Activated T-cell treated with anti-CD3 and anti-CD28 coated beads for 1 hour (primary cell): ENCODE measurements around the gene USP30.
A peak's percentile ranks its signal among the peaks of the same experiment; 100 is the strongest.

Experiments
- DNase-seq: peaks from one replicate; pipeline ENCODE4 v3.0.0-alpha.2; 2020; ENCODE audit warnings: low read depth

USP30 gene

DNA sequence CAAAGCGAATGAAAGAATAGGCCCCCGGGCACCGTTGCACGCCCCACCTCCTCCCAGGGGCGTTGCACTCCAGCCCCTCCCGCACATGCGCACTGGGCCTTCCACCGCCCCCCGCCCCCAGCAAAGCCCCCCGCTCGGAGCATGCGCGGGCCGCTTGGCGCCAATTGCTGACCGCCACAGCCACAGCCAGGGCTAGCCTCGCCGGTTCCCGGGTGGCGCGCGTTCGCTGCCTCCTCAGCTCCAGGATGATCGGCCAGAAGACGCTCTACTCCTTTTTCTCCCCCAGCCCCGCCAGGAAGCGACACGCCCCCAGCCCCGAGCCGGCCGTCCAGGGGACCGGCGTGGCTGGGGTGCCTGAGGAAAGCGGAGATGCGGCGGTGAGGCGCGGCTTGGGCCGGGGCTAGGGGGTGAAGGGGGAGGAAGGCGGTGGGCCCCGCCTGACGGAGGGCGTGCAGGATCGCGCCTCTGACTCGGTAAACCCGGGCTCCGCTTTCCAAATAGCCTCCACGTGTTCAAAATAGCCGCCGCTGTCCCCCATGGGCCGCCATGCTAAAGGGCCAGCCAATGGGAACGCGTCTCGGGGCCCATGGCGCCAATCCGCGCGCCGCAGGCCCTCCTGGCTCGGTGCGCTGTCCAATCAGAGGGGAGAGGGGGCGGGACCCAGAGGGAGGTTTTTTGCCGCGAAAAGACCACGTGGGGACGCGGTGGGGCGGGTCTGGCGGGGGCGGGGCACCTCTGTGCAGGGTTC, 45.2 kb downstream of the USP30 start, which contains the start of gene UNG:
UNG (plus strand) TSS at position 163 of the 748 bp plus-strand sequence; CDS start at position 246, 83 bp downstream.
- DNase-seq = peak; percentile 96

DNA sequence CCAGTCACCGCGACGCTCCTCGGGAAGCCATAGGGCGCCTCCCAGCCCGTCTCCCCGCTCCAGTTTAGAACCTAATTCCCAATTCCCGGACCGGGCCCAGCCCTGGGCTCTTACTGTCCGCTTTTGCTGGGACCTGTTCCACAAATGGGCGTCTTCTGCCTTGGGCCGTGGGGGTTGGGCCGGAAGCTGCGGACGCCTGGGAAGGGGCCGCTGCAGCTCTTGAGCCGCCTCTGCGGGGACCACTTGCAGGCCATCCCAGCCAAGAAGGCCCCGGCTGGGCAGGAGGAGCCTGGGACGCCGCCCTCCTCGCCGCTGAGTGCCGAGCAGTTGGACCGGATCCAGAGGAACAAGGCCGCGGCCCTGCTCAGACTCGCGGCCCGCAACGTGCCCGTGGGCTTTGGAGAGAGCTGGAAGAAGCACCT, 45.8 kb downstream of the USP30 start:
- no peak for DNase-seq

DNA sequence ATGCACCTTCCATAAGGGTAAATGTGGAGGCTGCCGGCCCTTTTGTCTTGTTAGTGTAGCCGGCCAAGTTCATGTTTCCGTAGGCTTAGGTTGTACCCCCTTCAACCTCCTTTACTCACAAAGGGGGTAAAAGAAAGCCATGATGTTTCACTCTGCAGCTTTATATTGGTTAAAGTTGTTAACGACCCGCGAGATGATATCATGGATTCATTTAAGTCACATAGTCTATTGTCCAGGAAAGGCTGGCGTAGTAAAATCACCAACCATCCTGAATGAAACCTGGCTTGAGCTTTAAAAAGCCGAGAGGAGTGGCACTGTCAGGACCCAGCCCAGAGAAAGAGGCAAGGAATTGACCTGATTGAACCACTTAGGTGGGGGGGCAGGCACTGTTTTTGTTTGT, 46.3 kb downstream of the USP30 start:
- DNase-seq = no peak

DNA sequence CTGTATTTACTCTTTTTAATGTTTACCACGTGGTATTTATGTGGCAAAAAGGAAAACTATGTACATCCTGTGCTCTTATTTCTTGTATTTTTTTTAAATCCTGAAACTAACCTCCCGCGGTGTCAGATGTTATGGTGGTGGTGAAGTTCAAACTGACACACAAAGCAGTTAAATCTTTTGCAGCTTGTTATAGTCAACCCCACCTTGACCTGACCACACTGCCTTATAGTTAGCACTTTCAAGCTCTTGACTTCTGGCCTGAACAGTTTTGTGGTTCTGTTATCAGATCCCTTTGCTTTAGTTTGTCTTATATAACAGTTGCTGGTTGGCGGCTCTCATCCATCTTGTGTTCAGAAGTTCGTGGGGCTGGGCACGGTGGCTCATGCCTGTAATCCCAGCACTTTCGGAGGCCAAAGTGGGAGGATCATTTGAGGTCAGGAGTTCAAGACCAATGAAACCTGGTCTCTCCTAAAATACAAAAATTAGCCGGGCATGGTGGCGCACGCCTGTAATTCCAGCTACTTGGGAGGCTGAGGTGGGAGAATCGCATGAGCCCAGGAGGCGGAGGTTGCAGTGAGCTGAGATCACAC, 47.1 kb downstream of the USP30 start:
- no peak for DNase-seq

DNA sequence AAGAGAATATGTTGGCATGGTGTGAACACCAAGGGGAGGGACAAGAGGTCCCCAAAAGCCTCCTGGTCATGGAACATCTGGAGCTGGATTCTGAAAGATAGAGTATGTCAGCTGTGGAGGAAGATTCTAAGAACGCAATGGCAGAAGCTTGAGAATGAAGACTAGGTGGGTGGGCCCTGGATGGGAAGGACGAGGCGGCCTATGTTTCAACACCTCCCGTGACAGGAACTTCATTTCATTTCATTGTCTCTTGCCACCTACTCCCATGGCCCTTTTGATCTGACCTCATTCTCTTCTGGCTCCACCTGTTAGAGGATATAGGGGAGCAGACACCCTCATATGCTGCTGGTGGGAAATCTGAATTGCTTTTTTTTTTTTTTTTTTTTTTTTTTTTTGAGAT, 48.4 kb downstream of the USP30 start:
- DNase-seq = no peak

DNA sequence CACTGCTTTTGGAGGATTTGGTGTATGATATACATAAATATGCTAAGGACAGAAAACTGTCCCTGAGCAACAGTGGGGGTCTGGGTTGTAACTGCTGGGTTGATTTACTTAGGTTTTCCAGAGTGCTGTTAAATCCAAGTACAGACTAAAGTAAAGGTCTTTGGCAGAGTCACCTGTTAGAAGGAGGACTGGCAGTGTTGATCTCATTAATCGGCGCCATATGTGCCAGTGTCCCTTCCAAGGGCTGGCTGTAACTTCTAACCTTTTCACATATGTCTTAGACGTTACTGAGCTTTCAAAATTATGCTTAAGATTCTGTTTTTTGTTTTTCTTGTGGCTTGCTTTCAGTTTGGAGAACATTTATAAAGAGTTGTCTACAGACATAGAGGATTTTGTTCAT, 50.1 kb downstream of the USP30 start:
- DNase-seq = no peak

DNA sequence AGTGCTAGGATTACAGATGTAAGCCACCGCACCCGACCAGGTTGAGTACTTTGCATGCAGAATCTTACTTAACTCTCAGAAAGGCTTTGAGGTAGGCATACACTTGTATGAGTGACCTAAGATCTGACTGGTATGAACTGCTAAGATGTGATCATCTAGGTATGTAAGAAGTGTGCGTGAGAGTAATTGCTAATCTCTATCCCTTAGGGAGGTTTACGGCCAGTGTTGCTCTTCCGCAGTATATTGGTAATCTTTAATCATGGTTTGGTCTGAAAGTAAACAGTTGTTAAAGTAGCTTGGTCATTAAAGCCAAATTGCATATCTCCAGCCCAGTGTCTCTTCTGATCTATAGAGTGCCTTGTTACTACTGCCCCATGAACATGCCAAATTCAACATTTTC, 52.8 kb downstream of the USP30 start:
- no peak for DNase-seq

DNA sequence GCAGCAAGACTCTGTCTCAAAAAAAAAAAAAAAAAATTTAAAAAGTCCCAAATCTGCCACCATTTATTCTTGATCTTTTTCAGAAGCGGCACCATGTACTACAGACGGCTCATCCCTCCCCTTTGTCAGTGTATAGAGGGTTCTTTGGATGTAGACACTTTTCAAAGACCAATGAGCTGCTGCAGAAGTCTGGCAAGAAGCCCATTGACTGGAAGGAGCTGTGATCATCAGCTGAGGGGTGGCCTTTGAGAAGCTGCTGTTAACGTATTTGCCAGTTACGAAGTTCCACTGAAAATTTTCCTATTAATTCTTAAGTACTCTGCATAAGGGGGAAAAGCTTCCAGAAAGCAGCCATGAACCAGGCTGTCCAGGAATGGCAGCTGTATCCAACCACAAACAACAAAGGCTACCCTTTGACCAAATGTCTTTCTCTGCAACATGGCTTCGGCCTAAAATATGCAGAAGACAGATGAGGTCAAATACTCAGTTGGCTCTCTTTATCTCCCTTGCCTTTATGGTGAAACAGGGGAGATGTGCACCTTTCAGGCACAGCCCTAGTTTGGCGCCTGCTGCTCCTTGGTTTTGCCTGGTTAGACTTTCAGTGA, 57.5 kb downstream of the USP30 start:
- DNase-seq = no peak

DNA sequence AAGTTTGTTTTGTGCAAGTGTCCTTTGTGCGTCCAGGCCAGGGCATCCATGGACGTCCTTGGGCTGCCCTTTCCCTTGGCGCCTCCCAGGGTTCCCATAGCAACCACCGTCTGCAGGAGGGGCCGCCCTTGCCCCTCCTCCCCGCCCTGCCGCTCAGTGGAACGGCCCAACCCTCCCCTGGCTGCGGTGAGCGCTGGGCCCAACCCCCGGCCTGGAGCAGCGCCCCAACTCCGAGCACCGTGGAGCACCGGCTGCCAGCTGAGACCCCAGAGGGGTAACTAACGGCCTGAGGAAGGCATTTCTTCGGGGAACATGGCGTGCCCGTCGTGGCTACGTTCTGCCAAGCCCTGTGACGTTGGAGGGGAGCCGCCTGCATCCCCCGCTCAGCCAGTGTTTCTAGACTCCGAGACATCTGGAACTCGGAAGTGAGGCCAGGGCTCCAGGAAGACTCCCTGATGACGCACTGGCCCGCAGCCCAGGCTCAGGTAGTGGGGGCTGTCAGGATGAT, 58.7 kb downstream of the USP30 start:
- peak; percentile 32 for DNase-seq

DNA sequence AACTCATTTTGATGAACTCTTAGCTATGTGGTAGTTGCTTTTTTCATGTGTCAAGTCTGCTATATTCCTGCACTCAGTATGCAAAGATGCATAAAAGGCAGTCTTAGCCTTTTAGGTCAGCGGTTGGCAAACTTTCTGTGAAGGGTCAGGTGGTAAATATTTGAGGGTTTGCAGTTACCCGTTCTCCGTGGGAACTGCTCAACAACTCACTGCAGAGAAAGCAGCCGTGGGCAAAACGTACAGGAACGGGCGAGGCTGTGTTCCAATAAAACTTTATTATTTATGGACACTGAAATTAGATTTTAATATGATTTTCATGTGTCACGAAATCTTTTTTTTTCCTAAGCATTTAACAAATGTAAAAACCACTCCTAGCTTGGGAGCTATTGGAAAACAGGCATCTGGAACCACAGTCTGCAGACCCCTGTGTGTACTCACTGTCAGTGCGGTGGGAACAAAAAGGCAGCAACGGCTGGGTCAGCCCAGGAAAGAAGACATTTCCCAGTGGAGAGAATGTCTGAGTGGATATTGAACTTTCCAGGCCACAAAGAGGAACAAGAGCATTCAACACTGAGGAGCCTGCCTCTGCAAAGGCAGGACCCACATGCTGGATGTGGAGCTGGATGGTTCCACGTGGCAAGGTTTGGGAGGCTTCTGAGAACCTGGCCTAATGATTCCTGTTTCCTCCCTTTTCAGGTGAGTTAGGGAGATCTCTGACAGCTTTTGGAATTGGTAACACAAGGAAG, 60.5 kb downstream of the USP30 start:
- no peak for DNase-seq

DNA sequence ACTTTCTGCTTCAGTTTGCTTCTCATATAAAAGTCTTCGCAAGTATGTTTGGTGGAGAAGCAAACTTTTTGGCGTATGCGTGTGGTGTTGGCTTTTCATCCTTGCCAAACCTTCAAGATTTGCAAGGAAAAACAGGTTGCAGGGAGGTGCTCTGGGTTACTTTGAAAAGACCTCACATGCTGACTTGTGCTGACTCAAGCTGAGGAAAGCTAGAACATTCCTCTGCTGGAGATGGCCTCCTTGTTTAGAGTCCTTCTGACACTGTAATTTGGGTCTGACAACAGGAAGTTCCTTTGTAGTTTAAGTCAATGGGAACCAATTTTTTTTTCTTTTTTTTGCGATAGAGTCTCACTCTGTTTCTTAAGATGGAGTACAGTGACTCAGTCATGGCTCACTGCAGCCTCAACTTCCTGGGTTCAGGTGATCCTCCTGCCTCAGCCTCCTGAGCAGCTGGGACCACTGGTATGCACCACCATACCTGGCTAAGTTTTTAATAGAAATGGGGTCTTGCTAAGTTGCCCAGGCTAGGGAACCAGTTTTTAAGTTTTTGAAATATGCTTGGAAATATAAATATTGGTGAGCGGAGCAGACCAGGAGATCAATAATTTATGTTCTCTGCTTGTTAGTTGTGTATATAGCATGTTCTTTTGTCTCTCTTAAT, 61.4 kb downstream of the USP30 start:
- DNase-seq = no peak

DNA sequence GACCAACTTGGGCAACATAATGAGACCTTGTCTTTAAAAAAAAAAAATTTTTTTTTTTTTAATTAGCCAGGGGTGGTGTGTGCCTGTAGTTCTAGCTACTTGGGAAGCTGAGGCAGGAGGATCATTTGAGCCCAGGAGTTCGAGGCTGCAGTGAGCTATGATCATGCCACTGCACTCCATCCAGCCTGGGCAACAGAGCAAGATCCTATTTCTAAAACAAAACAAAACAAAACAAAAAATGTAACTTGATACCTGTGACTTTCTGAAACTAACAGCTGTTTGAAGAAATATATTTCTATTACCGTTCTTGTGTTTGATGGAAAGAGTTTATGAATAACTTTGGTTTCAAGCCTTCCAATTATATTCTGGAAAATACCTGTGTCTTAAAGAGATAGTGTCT, 62.3 kb downstream of the USP30 start:
- no peak for DNase-seq

DNA sequence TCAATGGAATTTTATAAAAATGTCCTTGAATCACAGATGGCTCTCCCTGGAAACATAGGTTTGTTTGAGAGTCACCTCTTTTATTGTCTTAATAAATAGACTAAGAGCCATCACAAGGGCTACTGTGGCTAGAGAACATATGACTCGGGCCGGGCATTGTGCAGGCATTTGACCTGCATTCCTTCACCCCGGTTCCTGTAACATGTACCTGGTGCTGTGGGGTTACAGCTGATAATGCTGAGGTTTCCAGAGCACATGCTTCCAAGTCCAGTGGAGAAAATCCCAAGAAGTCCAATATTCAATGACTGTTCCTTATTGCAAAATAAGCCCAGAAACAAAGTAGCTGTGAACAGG, 63.0 kb downstream of the USP30 start:
- DNase-seq = no peak

DNA sequence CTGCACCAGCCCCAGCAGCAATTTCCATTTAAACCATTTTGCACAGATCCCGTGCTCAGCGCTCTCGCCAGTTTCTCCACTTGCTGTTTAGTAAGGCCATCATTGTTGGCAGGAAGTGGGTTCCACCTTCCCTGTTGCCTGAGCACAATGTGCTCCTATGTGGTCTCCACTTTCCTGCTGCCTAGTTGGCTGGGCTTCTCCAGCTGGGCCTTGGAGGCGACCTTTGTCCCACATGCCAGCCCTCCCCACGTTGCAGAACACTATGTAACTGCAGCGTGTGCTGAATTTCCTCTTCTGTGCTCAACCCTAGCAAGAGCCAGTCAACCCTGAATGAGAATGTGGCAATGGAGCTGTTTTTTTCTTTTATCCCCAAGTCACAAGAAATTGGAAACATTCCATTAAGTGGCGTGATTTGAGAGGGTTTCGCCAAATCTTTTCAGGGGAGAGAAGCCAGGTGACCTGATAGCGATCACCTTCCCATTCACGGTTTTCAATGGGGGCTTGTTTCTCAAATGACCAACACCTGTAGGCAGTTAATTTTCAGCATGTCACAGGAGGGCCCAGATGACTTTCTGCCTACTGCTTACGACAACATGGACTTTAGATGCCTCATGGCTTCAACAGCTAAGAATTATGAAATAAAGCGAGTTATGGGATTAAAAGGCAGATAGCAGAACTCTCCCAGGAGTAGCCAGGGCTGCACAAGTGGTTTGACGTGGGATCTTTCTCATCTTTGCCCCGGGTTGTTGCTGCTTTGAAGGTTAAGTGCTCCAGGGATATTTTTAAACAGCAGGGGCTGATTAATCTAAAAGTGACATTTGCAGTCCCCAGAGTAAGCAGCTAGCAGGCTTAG, 63.6 kb downstream of the USP30 start, which contains the start of gene ACACB:
ACACB (plus strand) TSS at position 830 of the 853 bp plus-strand sequence. CDS start 22,819 bp downstream, outside the sequence.
- no peak for DNase-seq

DNA sequence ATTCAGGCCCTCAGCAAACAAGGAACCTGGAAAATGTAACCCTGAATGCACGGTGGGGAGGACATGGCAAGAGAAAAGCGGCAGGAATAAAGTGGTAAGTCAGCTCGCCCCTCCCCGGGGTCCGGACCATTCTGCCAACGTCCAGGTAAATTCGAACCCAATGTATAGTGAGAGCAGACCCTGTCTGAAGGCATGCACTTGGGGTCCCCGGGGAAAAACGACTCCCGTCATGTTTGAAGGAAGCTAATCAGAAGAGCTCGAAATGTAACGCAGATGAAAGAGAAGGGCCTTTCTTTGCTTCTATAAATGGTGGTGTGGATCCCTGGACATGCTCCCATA, 64.2 kb downstream of the USP30 start:
- no peak for DNase-seq

DNA sequence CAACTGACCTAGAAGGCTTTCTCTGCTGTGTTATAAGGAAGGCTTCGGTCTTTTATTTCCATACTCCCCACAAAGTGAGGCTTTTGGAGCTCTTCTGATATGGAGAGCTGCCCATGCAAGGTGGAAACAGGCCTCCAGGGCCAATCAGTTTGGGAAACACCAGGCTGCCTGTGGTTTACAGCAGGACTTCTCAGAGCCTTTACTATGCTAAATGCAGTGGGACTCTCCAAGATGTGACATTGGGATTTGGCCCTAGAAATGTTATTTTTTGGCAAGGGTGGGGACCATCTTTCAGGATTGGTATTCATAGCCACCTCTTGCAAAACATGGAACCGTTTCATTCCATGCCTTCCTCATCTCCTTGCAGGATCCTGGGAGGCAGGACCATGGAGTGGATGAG, 67.7 kb downstream of the USP30 start:
- no peak for DNase-seq

DNA sequence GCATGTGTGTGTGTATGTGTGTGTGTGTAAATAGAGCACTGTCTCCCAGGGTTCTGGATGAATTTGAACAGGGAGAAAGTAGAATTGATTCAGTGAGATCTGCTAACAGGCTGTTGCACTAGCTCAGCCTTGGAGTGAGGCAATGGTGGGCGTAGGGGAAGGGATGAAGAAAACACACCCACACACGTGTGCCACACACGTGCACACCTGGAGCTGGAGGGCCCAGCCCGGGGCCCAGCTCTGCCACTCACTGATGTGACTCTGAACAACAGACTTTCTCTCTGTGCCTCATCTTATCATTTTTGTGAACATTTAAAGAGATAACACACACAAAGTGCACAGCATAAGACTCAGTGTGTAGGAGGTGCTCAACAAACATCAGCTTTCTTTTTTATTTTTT, 68.2 kb downstream of the USP30 start:
- no peak for DNase-seq

DNA sequence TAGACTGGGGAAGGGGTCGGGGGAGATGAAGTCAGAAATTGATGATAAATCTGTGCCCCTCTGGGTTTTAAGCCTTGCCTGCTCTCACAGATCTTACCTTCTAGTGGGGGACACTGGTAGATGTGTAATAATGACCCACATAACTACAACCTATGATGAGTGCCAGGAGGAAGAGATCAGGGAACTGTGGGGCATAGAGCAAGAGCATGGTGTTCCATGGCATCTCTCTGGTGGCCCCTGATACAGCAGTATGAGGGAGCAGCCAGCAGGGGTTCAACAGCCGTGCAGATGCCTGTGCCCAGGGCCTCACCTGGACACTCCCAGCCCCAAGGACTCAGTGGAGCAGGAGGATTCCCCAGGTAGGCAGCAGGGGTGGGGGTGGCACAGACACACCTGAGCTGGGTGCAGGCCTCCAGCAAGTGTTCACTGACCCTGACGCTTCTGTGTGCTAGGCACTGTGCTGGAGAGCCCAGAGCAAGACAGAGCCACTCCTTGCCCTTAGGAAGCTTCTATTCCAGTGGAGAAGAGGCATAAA, 69.0 kb downstream of the USP30 start:
- DNase-seq = no peak

DNA sequence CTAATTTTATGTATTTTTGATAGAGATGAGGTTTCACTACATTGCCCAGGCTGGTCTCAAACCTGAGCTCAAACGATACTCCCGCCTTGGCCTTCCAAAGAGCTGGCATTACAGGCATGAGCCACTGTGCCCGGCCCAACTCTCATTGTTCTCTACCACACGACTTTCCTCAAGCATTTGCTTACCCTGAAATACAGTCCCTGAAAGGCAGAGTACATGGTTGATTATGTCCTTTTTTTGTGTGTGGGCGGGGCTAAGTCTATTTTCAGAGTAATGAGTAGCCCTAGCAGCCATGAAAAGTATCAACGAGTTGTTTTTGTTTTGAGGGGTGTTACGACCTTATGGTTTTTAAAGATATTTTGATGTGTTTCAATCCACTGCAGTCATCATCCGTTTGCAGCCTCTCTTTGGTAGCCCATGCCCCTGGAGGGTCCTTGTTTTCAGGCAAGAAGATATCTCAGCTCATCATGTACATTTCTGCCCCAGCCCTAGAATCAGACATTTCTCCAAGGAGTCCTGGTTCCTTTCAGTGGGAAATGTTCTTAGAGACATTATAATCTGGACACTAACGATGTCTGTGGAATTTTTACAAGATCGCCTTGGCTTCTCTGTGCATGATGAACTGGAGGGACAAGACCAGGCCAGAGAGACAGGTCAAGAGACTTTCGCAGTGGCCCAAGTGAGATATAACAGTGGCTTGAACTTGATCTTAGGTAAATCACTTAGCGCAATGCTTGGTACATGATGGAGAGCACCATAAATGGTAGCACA, 72.7 kb downstream of the USP30 start:
- DNase-seq = no peak

DNA sequence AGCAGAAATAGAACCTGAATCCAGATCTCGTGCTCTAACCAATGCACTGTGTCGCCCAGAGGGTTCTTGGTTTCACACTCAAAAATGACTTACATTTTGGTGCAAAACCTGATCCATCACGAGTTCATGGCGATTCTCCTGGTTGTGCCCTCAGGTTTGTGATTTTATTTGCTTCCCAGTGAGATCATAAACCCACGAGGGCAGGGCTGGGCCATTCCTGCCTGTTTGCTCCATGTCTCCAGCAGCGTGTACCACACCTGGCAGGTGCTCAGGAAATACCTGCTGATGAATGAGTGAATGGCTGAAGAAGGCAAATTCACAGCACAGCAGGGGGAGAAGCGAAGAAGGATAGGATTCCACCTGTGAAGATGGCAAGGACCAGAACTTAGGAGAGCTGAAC, 73.4 kb downstream of the USP30 start:
- no peak for DNase-seq
